COLO668 (cell line): ENCODE measurements around the gene PSMG4.
A peak's percentile ranks its signal among the peaks of the same experiment; 100 is the strongest.

Source experiments
- DNase-seq: peaks from one replicate; lab custom pipeline; 2025; ENCODE audit not compliant: unreplicated experiment; lab: John Stamatoyannopoulos, UW

Gene PSMG4

DNA sequence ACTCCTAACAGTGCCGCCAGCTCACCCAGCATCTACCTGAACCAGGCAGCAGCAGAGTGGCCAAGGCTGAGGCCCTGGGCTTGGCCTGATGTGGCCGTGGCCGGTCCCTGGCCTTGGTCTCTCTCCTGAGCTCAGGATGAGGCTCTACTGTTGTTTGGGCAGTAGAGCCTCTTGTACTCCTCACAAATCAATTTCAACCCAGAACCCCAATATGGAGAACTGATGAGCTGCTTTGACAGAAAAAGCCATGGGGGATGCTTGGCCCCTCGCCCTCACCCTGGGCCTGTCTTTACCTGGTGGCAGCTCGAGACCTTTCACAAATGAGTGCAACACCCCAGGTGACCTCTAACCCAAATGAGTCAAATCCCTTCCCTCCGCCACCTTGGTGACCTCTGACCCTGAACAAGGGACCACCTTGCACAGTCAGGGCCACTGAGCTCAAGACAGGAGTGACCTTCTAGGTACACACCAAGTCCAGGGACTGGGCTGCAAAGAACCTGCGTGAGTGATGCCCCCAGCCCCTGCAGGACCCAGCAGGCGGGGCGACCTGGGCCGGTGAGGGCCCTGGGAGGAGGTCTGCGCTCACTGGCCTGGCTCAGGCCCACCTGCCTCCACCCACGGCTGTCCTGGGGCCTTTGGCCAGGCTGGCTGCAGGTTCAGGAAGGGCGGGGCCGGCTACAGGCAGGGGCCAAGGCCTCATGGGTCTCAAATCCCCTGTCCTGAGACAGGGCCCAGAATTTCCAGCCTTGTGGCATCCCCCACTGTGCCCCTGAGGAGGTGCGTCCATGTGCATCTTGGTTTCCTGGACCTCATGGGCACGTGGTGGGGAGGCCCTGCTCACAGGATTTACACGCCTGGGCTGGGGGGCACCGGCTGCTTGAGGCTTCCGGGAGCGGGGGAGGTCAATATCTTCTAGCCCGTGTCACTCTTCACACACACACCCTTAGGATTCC lies 30.2 kb downstream of the PSMG4 start:
- DNase-seq: no peak

DNA sequence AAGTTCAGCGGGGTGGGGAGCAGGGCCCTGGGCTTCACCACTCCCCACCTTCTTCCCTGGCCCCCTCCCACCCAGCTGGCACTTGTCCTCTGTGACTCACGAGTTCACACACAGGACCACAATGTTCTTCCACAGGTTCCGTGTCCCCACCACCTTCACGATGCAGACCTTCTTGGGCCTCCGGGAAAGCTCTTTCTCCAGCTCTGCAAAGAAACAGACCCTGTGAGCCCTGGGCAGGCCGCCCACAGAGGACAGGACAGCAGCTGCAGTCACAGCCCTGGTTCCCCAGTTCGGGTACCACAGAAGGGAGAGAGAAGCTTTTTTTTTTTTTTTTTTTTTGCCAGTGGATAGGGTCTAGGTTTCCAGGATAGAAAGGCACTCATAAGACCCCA lies 30.9 kb downstream of the PSMG4 start:
- DNase-seq: no peak

GRCh38 chr6:3290149-3290930 lies 31.6 kb downstream of the PSMG4 start:
- DNase-seq: no peak

DNA sequence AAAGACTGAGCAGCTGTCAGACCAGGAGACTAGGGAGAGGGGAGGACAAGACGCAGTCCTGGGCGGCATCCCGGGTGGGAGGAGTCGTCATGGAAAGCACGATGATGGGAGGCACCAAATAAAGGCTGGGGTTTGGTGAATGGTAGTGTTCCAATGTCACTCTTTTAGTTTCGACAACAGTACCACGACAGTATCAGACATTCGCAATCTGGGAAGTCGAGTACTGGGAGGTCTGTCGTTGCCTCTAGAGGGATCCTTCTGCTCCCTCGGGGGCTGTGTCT lies 32.1 kb downstream of the PSMG4 start:
- no peak for DNase-seq

GRCh38 chr6:3291346-3291745 lies 32.6 kb downstream of the PSMG4 start:
- no peak for DNase-seq

GRCh38 chr6:3291987-3292386 lies 33.2 kb downstream of the PSMG4 start:
- no peak for DNase-seq

GRCh38 chr6:3292431-3293197 lies 33.9 kb downstream of the PSMG4 start:
- DNase-seq: no peak

GRCh38 chr6:3293271-3294155 lies 34.8 kb downstream of the PSMG4 start:
- no peak for DNase-seq

GRCh38 chr6:3294396-3294795 lies 35.6 kb downstream of the PSMG4 start:
- no peak for DNase-seq

- DNase-seq: peak; percentile 49
Observed at GRCh38 chr6:3294921-3295871, 36.4 kb downstream of the PSMG4 start.

GRCh38 chr6:3296078-3296477 lies 37.3 kb downstream of the PSMG4 start:
- no peak for DNase-seq

- no peak for DNase-seq
Observed at GRCh38 chr6:3296537-3296936, 37.8 kb downstream of the PSMG4 start.

GRCh38 chr6:3297006-3297405 lies 38.3 kb downstream of the PSMG4 start:
- DNase-seq: no peak

- DNase-seq: peak; percentile 9
Observed at GRCh38 chr6:3297909-3298308, 39.2 kb downstream of the PSMG4 start.

GRCh38 chr6:3299221-3299620 lies 40.5 kb downstream of the PSMG4 start:
- DNase-seq: no peak

GRCh38 chr6:3301506-3301905 lies 42.8 kb downstream of the PSMG4 start:
- no peak for DNase-seq

GRCh38 chr6:3303795-3304411 lies 45.2 kb downstream of the PSMG4 start:
- DNase-seq: no peak

- no peak for DNase-seq
Observed at GRCh38 chr6:3304500-3305215, 45.9 kb downstream of the PSMG4 start.

- DNase-seq: no peak
Observed at GRCh38 chr6:3305216-3305565, 46.4 kb downstream of the PSMG4 start.
